H1 (cell line): ENCODE measurements around the gene BAZ1B. TPM values are rescaled to one million over a fixed set of nuclear protein-coding genes. Genes with fewer than 3 reads are reported as not detected.
"Not testable (repeated sequence)": the region's sequence is repeated elsewhere in the genome, so short reads cannot be mapped to it uniquely, and the experiment has no call there.

Experiments
- CTCF ChIA-PET: fragments of 300-600 bp; sonication (Branson Sonifier 250); formaldehyde crosslinking; loops from one replicate; lab custom pipeline; 2021; ENCODE audit not compliant: partially characterized antibody; lab: Charles Lee
- POLR2A ChIA-PET: fragments of 300-600 bp; sonication (Branson Sonifier 250); formaldehyde crosslinking; loops from one replicate; lab custom pipeline; 2021; ENCODE audit warnings: inconsistent platforms; ENCODE audit not compliant: partially characterized antibody; lab: Charles Lee
- DNase-seq, 2 experiments: peaks; one replicate each; pipeline versions ENCODE4 v3.0.0 to v3.0.0-alpha.2; 2010 to 2022; ENCODE audit warnings: low spot score in 2 of 2, low read depth in 1 of 2, mixed read lengths in 1 of 2
- FAIRE-seq: peaks from 2 replicates; lab custom pipeline; 2011; peaks lifted over from hg19 to GRCh38; lab: Jason Lieb, UNC
- H2AFZ ChIP-seq: 2 replicates; pipeline ENCODE4 v1.8.1; 2012; ENCODE audit warnings: low read length, inconsistent platforms
- H2AK5ac ChIP-seq: 2 replicates; pipeline ENCODE4 v1.6.1; 2013; ENCODE audit warnings: low read depth, low read length
- H2BK120ac ChIP-seq: replicated peaks from 2 replicates; pipeline ENCODE3; 2013; ENCODE audit warnings: low read depth, low read length, inconsistent platforms
- H2BK12ac ChIP-seq: 2 replicates; pipeline ENCODE4 v1.6.1; 2013; ENCODE audit warnings: low read depth, low read length
- H2BK15ac ChIP-seq: 2 replicates; pipeline ENCODE4 v1.6.1; 2013; ENCODE audit warnings: low read length
- H2BK20ac ChIP-seq: 2 replicates; pipeline ENCODE4 v1.6.1; 2013; ENCODE audit warnings: low read length
- H2BK5ac ChIP-seq: 2 replicates; pipeline ENCODE4 v1.6.1; 2013; ENCODE audit warnings: low read depth, low read length
- H3K14ac ChIP-seq: 2 replicates; pipeline ENCODE4 v1.6.1; 2013; ENCODE audit warnings: inconsistent platforms; ENCODE audit not compliant: insufficient read length
- H3K18ac ChIP-seq: 2 replicates; pipeline ENCODE4 v1.6.1; 2013; ENCODE audit warnings: low read length; ENCODE audit errors: extremely low read depth
- H3K23ac ChIP-seq: 2 replicates; pipeline ENCODE4 v1.6.1; 2013; ENCODE audit warnings: inconsistent platforms; ENCODE audit not compliant: insufficient read length
- H3K23me2 ChIP-seq: 2 replicates; pipeline ENCODE4 v1.6.1; 2013; ENCODE audit warnings: low read depth, low read length
- H3K27ac ChIP-seq: 2 replicates; pipeline ENCODE4 v1.6.1; 2011; ENCODE audit warnings: low read depth, low read length, inconsistent platforms
- H3K27me3 ChIP-seq, 4 experiments: replicated peaks in 1 of 4; 1 replicate in 1 of 4; 2 replicates in 3 of 4; pipeline versions ENCODE4 v1.6.1 to v1.8.1; 2011 to 2013; ENCODE audit warnings: low read length in 3 of 4, mild to moderate bottlenecking in 3 of 4, inconsistent platforms in 2 of 4, mixed read lengths in 2 of 4, moderate library complexity in 1 of 4; ENCODE audit not compliant: control insufficient read depth in 3 of 4, insufficient read depth in 3 of 4; ENCODE audit errors: extremely low read depth in 1 of 4
- H3K36me3 ChIP-seq, 4 experiments: 2 replicates each; pipeline versions ENCODE4 v1.6.1 to v1.8.1; 2011 to 2013; ENCODE audit warnings: mild to moderate bottlenecking in 4 of 4, low read length in 3 of 4, moderate library complexity in 2 of 4, control low read depth in 1 of 4, inconsistent platforms in 1 of 4; ENCODE audit not compliant: insufficient read depth in 4 of 4, control insufficient read depth in 2 of 4
- H3K4ac ChIP-seq: replicated peaks from 2 replicates; pipeline ENCODE3; 2013; ENCODE audit warnings: low read length, low read depth, mixed read lengths, inconsistent platforms; ENCODE audit not compliant: insufficient read length
- H3K4me1 ChIP-seq, 4 experiments: replicated peaks in 1 of 4; 1 replicate in 1 of 4; 2 replicates in 3 of 4; pipeline versions ENCODE4 v1.6.1 to v1.8.1; 2011 to 2013; ENCODE audit warnings: low read length in 3 of 4, inconsistent platforms in 2 of 4, mixed read lengths in 1 of 4; ENCODE audit not compliant: insufficient read depth in 4 of 4, control insufficient read depth in 3 of 4
- H3K4me2 ChIP-seq, 2 experiments: 2 replicates each; pipeline versions ENCODE4 v1.6.1 to v1.8.1; 2011 to 2013; ENCODE audit warnings: low read depth in 2 of 2, low read length in 2 of 2, control low read depth in 1 of 2, inconsistent platforms in 1 of 2, mild to moderate bottlenecking in 1 of 2; ENCODE audit not compliant: insufficient read depth in 1 of 2
- H3K4me3 ChIP-seq, 4 experiments: fragments of 200-600, 300-600 bp in 1 of 4; sonication (generic), shearing (Covaris generic), sonication (Bioruptor Twin) in 1 of 4; 2 replicates each; pipeline versions ENCODE4 v1.5.1 to v1.8.1; 2011 to 2016; ENCODE audit warnings: low read length in 4 of 4, low read depth in 3 of 4, control low read depth in 2 of 4, inconsistent platforms in 2 of 4, mild to moderate bottlenecking in 2 of 4, mixed read lengths in 1 of 4, moderate library complexity in 1 of 4; ENCODE audit not compliant: insufficient read depth in 2 of 4; ENCODE audit errors: extremely low read depth in 1 of 4
- H3K56ac ChIP-seq: replicated peaks from 2 replicates; pipeline ENCODE3; 2013; ENCODE audit warnings: low read depth, mild to moderate bottlenecking, mixed read lengths, low read length, inconsistent platforms; ENCODE audit not compliant: insufficient read length
- H3K79me1 ChIP-seq: 2 replicates; pipeline ENCODE4 v1.6.1; 2013; ENCODE audit warnings: low read depth, low read length, control low read depth
- H3K79me2 ChIP-seq, 2 experiments: 2 replicates each; pipeline versions ENCODE4 v1.6.1 to v1.8.1; 2012 to 2013; ENCODE audit warnings: low read length in 2 of 2, mild to moderate bottlenecking in 2 of 2, inconsistent platforms in 1 of 2; ENCODE audit not compliant: insufficient read depth in 2 of 2, control insufficient read depth in 1 of 2
- H3K9ac ChIP-seq, 4 experiments: replicated peaks in 1 of 4; 1 replicate in 1 of 4; 2 replicates in 3 of 4; pipeline versions ENCODE4 v1.6.1 to v1.8.1; 2011 to 2013; ENCODE audit warnings: low read depth in 3 of 4, low read length in 3 of 4, control low read depth in 2 of 4, mild to moderate bottlenecking in 2 of 4, moderate library complexity in 2 of 4, inconsistent platforms in 1 of 4; ENCODE audit errors: extremely low read depth in 1 of 4
- H3K9me3 ChIP-seq, 2 experiments: 2 replicates each; pipeline versions ENCODE4 v1.6.1 to v1.8.1; 2012 to 2013; ENCODE audit warnings: mild to moderate bottlenecking in 2 of 2, moderate library complexity in 2 of 2, control low read depth in 1 of 2, inconsistent platforms in 1 of 2, low read depth in 1 of 2, low read length in 1 of 2, mixed read lengths in 1 of 2; ENCODE audit not compliant: insufficient read depth in 2 of 2
- H4K20me1 ChIP-seq, 2 experiments: replicated peaks in 1 of 2; 2 replicates each; pipeline versions ENCODE3 to v1.8.1; 2011 to 2013; ENCODE audit warnings: inconsistent platforms in 2 of 2, low read length in 2 of 2, mild to moderate bottlenecking in 1 of 2; ENCODE audit not compliant: insufficient read depth in 2 of 2, control insufficient read depth in 1 of 2
- H4K5ac ChIP-seq: 2 replicates; pipeline ENCODE4 v1.6.1; 2013; ENCODE audit warnings: low read length, low read depth, mixed read lengths, inconsistent platforms; ENCODE audit not compliant: insufficient read length
- H4K8ac ChIP-seq: 2 replicates; pipeline ENCODE4 v1.8.0; 2013; ENCODE audit warnings: mild to moderate bottlenecking, moderate library complexity, low read length, inconsistent platforms; ENCODE audit not compliant: insufficient read depth; ENCODE audit errors: extremely low read depth
- H4K91ac ChIP-seq: replicated peaks from 2 replicates; pipeline ENCODE3; 2013; ENCODE audit warnings: low read length, mixed read lengths, inconsistent platforms; ENCODE audit not compliant: insufficient read length
- PHF8 ChIP-seq: fragments of 200-600 bp; sonication (generic); conservative IDR thresholded peaks from 2 replicates; pipeline ENCODE4 v1.7.1; 2012; ENCODE audit warnings: low read depth, mild to moderate bottlenecking, inconsistent platforms, low read length, moderate library complexity
- RBBP5 ChIP-seq: IDR thresholded peaks from 2 replicates; pipeline ENCODE4 v1.7.1; 2012; ENCODE audit warnings: low read depth, mild to moderate bottlenecking, inconsistent platforms, low read length, moderate library complexity, borderline replicate concordance
- WGBS, 2 experiments: shearing (Covaris generic) in 1 of 2; methylation state at CpG; one replicate each; pipeline versions ENCODE4 v1.1.6 to v1.1.7; 2013 to 2015; ENCODE audit warnings: low lambda C conversion rate in 2 of 2, mixed read lengths in 2 of 2, inconsistent platforms in 1 of 2, low coverage in 1 of 2, missing lambda C conversion rate in 1 of 2; ENCODE audit not compliant: insufficient replicate concordance in 2 of 2, insufficient coverage in 1 of 2, insufficient read length in 1 of 2; ENCODE audit errors: extremely low coverage in 1 of 2, missing lambda C conversion rate in 1 of 2; 5-methylcytosine and 5-hydroxymethylcytosine counted together
- polyA plus RNA-seq, 7 experiments: library from polyadenylated mRNA; depleted of rRNA in 3 of 7; stranded (reverse) in 5 of 7; unstranded in 2 of 7; fragments of >200 nt in 5 of 7; fragments of 200-250 nt in 2 of 7; gene quantifications; 1 replicate in 5 of 7; 2 replicates in 1 of 7; 4 replicates in 1 of 7; pipeline versions ENCODE4 v1.2.1 to v1.2.3, GENCODE V29; 2011 to 2013; ENCODE audit warnings: missing spikeins in 2 of 7, mixed read lengths in 2 of 7
- total RNA-seq: library from RNA; stranded (reverse); fragmentation: NEBNext Ultra II Directional; extraction: Animal tissue kit (Norgen Biotek cat#: 25700); gene quantifications from 2 replicates; pipeline ENCODE4 v1.2.1, GENCODE V29; 2021

Gene BAZ1B
- total and polyA plus RNA-seq, 2 of the 8 experiments (the other 6 are each of a cell fraction or from before 2014, with no cell fraction given) = 21.0 to 86.8 TPM

- peak; percentile 26; the same call in 1 of the 2 replicates for TF ChIP-seq RBBP5
- 0 out of 2 replicates have a peak, but pooled peaks have one; percentile 27 for TF ChIP-seq PHF8
- TF ChIP-seq, all 59 proteins: peak for 7
These were observed 98.3 kb downstream of the BAZ1B start (continued) for GRCh38 chr7:73423519-73424488.

DNA sequence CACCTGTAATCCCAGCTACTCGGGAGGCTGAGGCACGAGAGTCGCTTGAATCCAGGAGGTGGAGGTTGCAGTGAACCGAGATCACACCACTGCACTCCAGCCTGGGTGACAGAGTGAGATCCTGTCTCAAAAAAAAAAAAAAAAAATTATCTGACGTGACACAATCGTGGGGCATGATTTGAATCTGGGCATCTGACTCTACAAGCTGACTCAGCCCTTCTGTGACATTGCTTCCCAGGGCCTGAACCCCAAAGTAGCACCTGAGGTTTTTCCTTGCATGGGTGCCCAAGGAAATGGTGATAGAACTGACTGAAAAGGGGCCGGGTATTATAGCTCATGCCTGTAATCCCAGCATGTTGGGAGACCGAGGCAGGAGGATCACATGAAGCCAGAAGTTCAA is 101.5 kb downstream of the BAZ1B start:
- DNase-seq, H2BK20ac ChIP-seq, H2AK5ac ChIP-seq, POLR2A ChIA-PET, H3K56ac ChIP-seq, H3K18ac ChIP-seq, H2BK5ac ChIP-seq, H3K23me2 ChIP-seq, H2BK12ac ChIP-seq, H3K4me3 ChIP-seq, H3K9me3 ChIP-seq, H4K91ac ChIP-seq, H3K4ac ChIP-seq, H3K4me1 ChIP-seq, H4K5ac ChIP-seq, H3K36me3 ChIP-seq, H3K23ac ChIP-seq, H3K4me2 ChIP-seq, H2BK15ac ChIP-seq, H4K8ac ChIP-seq, H3K27me3 ChIP-seq, H3K79me1 ChIP-seq, FAIRE-seq, H3K79me2 ChIP-seq, H3K9ac ChIP-seq, H3K27ac ChIP-seq, H2BK120ac ChIP-seq, H2AFZ ChIP-seq, H3K14ac ChIP-seq, CTCF ChIA-PET, H4K20me1 ChIP-seq: not testable (repeated sequence)
- WGBS, 2 experiments = 86% methylated on average over 8 of the region's 8 CpGs; no CpG with 5 or more reads in 1 of the 2 experiments
